T-helper 17 cell (primary cell): Measurements from ENCODE around the gene KCNJ5. TPM values are rescaled to one million over a fixed set of nuclear protein-coding genes. Genes with fewer than 3 reads are reported as not detected.

Experiments used
- ATAC-seq: fragments of 150-1000 bp; cut with Tn5 transposase; 2 replicates; pipeline ENCODE4 v1.10.0; 2021; ENCODE audit warnings: mild to moderate bottlenecking, moderate library complexity
- DNase-seq, 3 donors: peaks; one replicate each; pipeline versions ENCODE4 v3.0.0 to v3.0.0-alpha.2; 2020 to 2021
- H3K9me3 ChIP-seq: one replicate; pipeline ENCODE4 v1.7.0; 2013; ENCODE audit warnings: low read length, mild to moderate bottlenecking; ENCODE audit not compliant: control insufficient read depth, poor library complexity, severe bottlenecking
- H3K27ac Mint-ChIP-seq: one replicate; pipeline ENCODE4 v1.8.0; 2022; ENCODE audit warnings: mild to moderate bottlenecking, moderate library complexity, mixed read lengths
- H3K27me3 Mint-ChIP-seq: one replicate; pipeline ENCODE4 v1.8.0; 2022; ENCODE audit warnings: mixed read lengths
- H3K36me3 Mint-ChIP-seq: one replicate; pipeline ENCODE4 v1.8.0; 2022; ENCODE audit warnings: low read depth, mixed read lengths
- H3K4me1 Mint-ChIP-seq: one replicate; pipeline ENCODE4 v1.8.0; 2022; ENCODE audit warnings: mild to moderate bottlenecking, mixed read lengths
- H3K4me3 Mint-ChIP-seq: one replicate; pipeline ENCODE4 v1.8.0; 2022; ENCODE audit warnings: mild to moderate bottlenecking, moderate library complexity, mixed read lengths
- total RNA-seq, 4 donors: library from RNA in 2 of 4; stranded (reverse) in 2 of 4; gene quantifications; one replicate each; pipeline ENCODE4 v1.2.3 and lab custom pipeline; 2022 to 2026

The KCNJ5 gene
- total RNA-seq, 2 donors from 2014 or later: not detected

- H3K4me3 Mint-ChIP-seq: peak overlapping the region; percentile 83
- H3K27ac Mint-ChIP-seq: no peak overlapping the region
- H3K9me3 ChIP-seq: peaks cover 3% of the 10 kb centered on the region
- DNase-seq (no peak), ATAC-seq (peak; percentile 80)
- H3K4me1 Mint-ChIP-seq: peaks cover 18% of the 10 kb centered on the region
- H3K36me3 Mint-ChIP-seq: no peaks in the 10 kb centered on the region
- peaks cover 39% of the 10 kb centered on the region for H3K27me3 Mint-ChIP-seq
Observed at GRCh38 chr11:128905345-128906184, 14.4 kb downstream of the KCNJ5 start.

GRCh38 chr11:128906185-128907050, 15.3 kb downstream of the KCNJ5 start:
- DNase-seq (no peak), ATAC-seq (no peak)
- Mint-ChIP-seq H3K27me3 (peaks cover 47% of the 10 kb centered on the region), H3K27ac (no peak overlapping the region), H3K4me1 (peaks cover 18% of the 10 kb centered on the region), H3K36me3 (no peaks in the 10 kb centered on the region), H3K4me3 (peak overlapping the region; percentile 83)
- peaks cover 3% of the 10 kb centered on the region for H3K9me3 ChIP-seq

- no peaks in the 10 kb centered on the region for H3K36me3 Mint-ChIP-seq
- H3K9me3 ChIP-seq: peaks cover 3% of the 10 kb centered on the region
Observed at GRCh38 chr11:128907585-128907984, 16.4 kb downstream of the KCNJ5 start.

GRCh38 chr11:128908391-128909246, 17.5 kb downstream of the KCNJ5 start:
- DNase-seq (no peak), ATAC-seq (no peak)
- no peak overlapping the region for H3K4me3 Mint-ChIP-seq
- peaks cover 3% of the 10 kb centered on the region for H3K9me3 ChIP-seq
- peaks cover 55% of the 10 kb centered on the region for H3K27me3 Mint-ChIP-seq
- no peaks in the 10 kb centered on the region for H3K36me3 Mint-ChIP-seq
- H3K27ac Mint-ChIP-seq: no peak overlapping the region
- H3K4me1 Mint-ChIP-seq: peaks cover 16% of the 10 kb centered on the region

More at GRCh38 chr11:128907585-128907984, 16.4 kb downstream of the KCNJ5 start:
- ATAC-seq (no peak), DNase-seq (no peak)
- Mint-ChIP-seq H3K27me3 (peaks cover 50% of the 10 kb centered on the region), H3K4me3 (no peak overlapping the region), H3K27ac (no peak overlapping the region), H3K4me1 (peaks cover 18% of the 10 kb centered on the region)

- DNase-seq (no peak), ATAC-seq (no peak)
- Mint-ChIP-seq H3K27me3 (peaks cover 54% of the 10 kb centered on the region), H3K4me3 (no peak overlapping the region), H3K4me1 (peaks cover 10% of the 10 kb centered on the region), H3K36me3 (no peaks in the 10 kb centered on the region), H3K27ac (no peak overlapping the region)
- H3K9me3 ChIP-seq: peaks cover 3% of the 10 kb centered on the region
Observed at GRCh38 chr11:128909438-128910125, 18.4 kb downstream of the KCNJ5 start.

- Mint-ChIP-seq H3K4me1 (peaks cover 10% of the 10 kb centered on the region), H3K4me3 (no peak overlapping the region), H3K27ac (no peak overlapping the region), H3K27me3 (peaks cover 59% of the 10 kb centered on the region), H3K36me3 (no peaks in the 10 kb centered on the region)
- H3K9me3 ChIP-seq: peaks cover 3% of the 10 kb centered on the region
- DNase-seq (no peak), ATAC-seq (no peak)
Observed at GRCh38 chr11:128910576-128910975, 19.4 kb downstream of the KCNJ5 start.

GRCh38 chr11:128911239-128911638, 20.1 kb downstream of the KCNJ5 start:
- Mint-ChIP-seq H3K27me3 (peaks cover 56% of the 10 kb centered on the region), H3K27ac (no peak overlapping the region), H3K4me1 (peaks cover 6% of the 10 kb centered on the region), H3K36me3 (peaks cover 3% of the 10 kb centered on the region), H3K4me3 (no peak overlapping the region)
- no peak for DNase-seq
- peaks cover 3% of the 10 kb centered on the region for H3K9me3 ChIP-seq
- no peak for ATAC-seq

- H3K36me3 Mint-ChIP-seq: peaks cover 3% of the 10 kb centered on the region
- DNase-seq (no peak), ATAC-seq (no peak)
- no peak overlapping the region for H3K27ac Mint-ChIP-seq
- H3K9me3 ChIP-seq: no peaks in the 10 kb centered on the region
- peaks cover 5% of the 10 kb centered on the region for H3K4me1 Mint-ChIP-seq
- H3K4me3 Mint-ChIP-seq: no peak overlapping the region
- peaks cover 52% of the 10 kb centered on the region for H3K27me3 Mint-ChIP-seq
Observed at GRCh38 chr11:128911701-128912100, 20.5 kb downstream of the KCNJ5 start.

- no peak overlapping the region for H3K4me3 Mint-ChIP-seq
- DNase-seq (no peak), ATAC-seq (no peak)
- H3K27me3 Mint-ChIP-seq: peaks cover 58% of the 10 kb centered on the region
- no peaks in the 10 kb centered on the region for H3K9me3 ChIP-seq
- no peak overlapping the region for H3K27ac Mint-ChIP-seq
- H3K4me1 Mint-ChIP-seq: no peaks in the 10 kb centered on the region
- H3K36me3 Mint-ChIP-seq: peaks cover 5% of the 10 kb centered on the region
Observed at GRCh38 chr11:128913806-128914205, 22.6 kb downstream of the KCNJ5 start.

GRCh38 chr11:128914216-128915148, 23.3 kb downstream of the KCNJ5 start:
- H3K4me1 Mint-ChIP-seq: peaks cover 3% of the 10 kb centered on the region
- no peak for DNase-seq
- no peak overlapping the region for H3K4me3 Mint-ChIP-seq
- no peaks in the 10 kb centered on the region for H3K9me3 ChIP-seq
- no peak overlapping the region for H3K27ac Mint-ChIP-seq
- peaks cover 5% of the 10 kb centered on the region for H3K36me3 Mint-ChIP-seq
- ATAC-seq: no peak
- H3K27me3 Mint-ChIP-seq: peaks cover 58% of the 10 kb centered on the region

- no peak for ATAC-seq
- no peak overlapping the region for H3K4me3 Mint-ChIP-seq
- H3K27me3 Mint-ChIP-seq: peaks cover 55% of the 10 kb centered on the region
Observed at GRCh38 chr11:128915149-128915521, 24.0 kb downstream of the KCNJ5 start.

More at GRCh38 chr11:128915149-128915521, 24.0 kb downstream of the KCNJ5 start:
- H3K9me3 ChIP-seq: no peaks in the 10 kb centered on the region
- peaks cover 3% of the 10 kb centered on the region for H3K4me1 Mint-ChIP-seq
- no peak for DNase-seq
- peaks cover 5% of the 10 kb centered on the region for H3K36me3 Mint-ChIP-seq
- no peak overlapping the region for H3K27ac Mint-ChIP-seq
